B cell (primary cell): ENCODE results near the gene NACA. TPM values are rescaled to one million over a fixed set of nuclear protein-coding genes. Genes with fewer than 3 reads are reported as not detected.
A peak's percentile ranks its signal among the peaks of the same experiment; 100 is the strongest.

Experiments used
- ATAC-seq: fragments of 200-7000 bp; cut with Tn5 transposase; one replicate; pipeline ENCODE4 v1.10.0; 2021; ENCODE audit warnings: low read depth, mild to moderate bottlenecking, moderate number of reproducible peaks, moderate library complexity
- CTCF ChIA-PET: fragments of 350-600 bp; sonication (Branson Sonifier 250); formaldehyde crosslinking; loops from one replicate; lab custom pipeline; 2021; ENCODE audit warnings: antibody characterized with exemption, inconsistent platforms; lab: Charles Lee
- POLR2A ChIA-PET: fragments of 350-600 bp; sonication (Branson Sonifier 250); formaldehyde crosslinking; loops from one replicate; lab custom pipeline; 2021; ENCODE audit warnings: antibody characterized with exemption; lab: Charles Lee
- DNase-seq: peaks from one replicate; pipeline ENCODE4 v3.0.0; 2013
- H2AFZ ChIP-seq: 2 replicates; pipeline ENCODE4 v1.6.1; 2012; ENCODE audit warnings: mild to moderate bottlenecking, low read depth, low read length; ENCODE audit not compliant: insufficient read depth, poor library complexity, severe bottlenecking
- H3K27ac ChIP-seq, 2 donors: 1 replicate in 1 of 2; 2 replicates in 1 of 2; pipeline ENCODE4 v1.5.1; 2012 to 2013; ENCODE audit warnings: low read length in 2 of 2, mild to moderate bottlenecking in 2 of 2, moderate library complexity in 1 of 2
- H3K27me3 ChIP-seq, 4 experiments: fragments of 200-600 bp in 1 of 4; sonication (generic) in 1 of 4; replicated peaks in 1 of 4; 1 replicate in 2 of 4; 2 replicates in 2 of 4; pipeline versions ENCODE4 v1.6.1 to v1.7.0; 2013 to 2016; ENCODE audit warnings: low read length in 3 of 4, mild to moderate bottlenecking in 2 of 4, mixed read lengths in 1 of 4, moderate library complexity in 1 of 4; ENCODE audit not compliant: insufficient read depth in 4 of 4, control insufficient read depth in 3 of 4; ENCODE audit errors: control extremely low read depth in 1 of 4
- H3K36me3 ChIP-seq, 2 experiments: replicated peaks in 1 of 2; 1 replicate in 1 of 2; 2 replicates in 1 of 2; pipeline versions ENCODE4 v1.6.1 to v1.7.1; 2013; ENCODE audit warnings: low read length in 1 of 2; ENCODE audit not compliant: insufficient read depth in 2 of 2, control insufficient read depth in 1 of 2; ENCODE audit errors: control extremely low read depth in 1 of 2, extremely low read depth in 1 of 2
- H3K4me1 ChIP-seq, 2 donors: fragments of 200-600 bp in 1 of 2; sonication (generic) in 1 of 2; 1 replicate in 1 of 2; 2 replicates in 1 of 2; pipeline versions ENCODE4 v1.5.1 to v1.6.1; 2013 to 2017; ENCODE audit warnings: low read length in 2 of 2; ENCODE audit not compliant: control insufficient read depth in 2 of 2, insufficient read depth in 2 of 2
- H3K4me2 ChIP-seq: replicated peaks from 2 replicates; pipeline ENCODE3; 2012; ENCODE audit warnings: mild to moderate bottlenecking, low read depth, low read length; ENCODE audit not compliant: poor library complexity, severe bottlenecking
- H3K4me3 ChIP-seq, 5 experiments: fragments of 200-600 bp in 1 of 5; sonication (generic) in 1 of 5; 1 replicate in 3 of 5; 2 replicates in 2 of 5; pipeline versions ENCODE4 v1.5.1 to v1.7.0; 2011 to 2016; ENCODE audit warnings: low read length in 4 of 5, mild to moderate bottlenecking in 4 of 5, low read depth in 2 of 5, control low read depth in 1 of 5, moderate library complexity in 1 of 5; ENCODE audit not compliant: insufficient read depth in 1 of 5; ENCODE audit errors: control extremely low read depth in 1 of 5, extremely low read depth in 1 of 5
- H3K79me2 ChIP-seq: fragments of 200-600 bp; sonication (generic); one replicate; pipeline ENCODE4 v1.6.0; 2016; ENCODE audit warnings: low read length; ENCODE audit not compliant: control insufficient read depth, insufficient read depth
- H3K9ac ChIP-seq: fragments of 200-600 bp; sonication (generic); 2 replicates; pipeline ENCODE4 v1.6.1; 2017; ENCODE audit warnings: mild to moderate bottlenecking, low read length, moderate library complexity
- H3K9me3 ChIP-seq, 3 donors: one replicate each; pipeline versions ENCODE4 v1.6.1 to v1.7.1; 2013; ENCODE audit warnings: low read length in 2 of 3; ENCODE audit not compliant: control insufficient read depth in 2 of 3, insufficient read depth in 1 of 3; ENCODE audit errors: control extremely low read depth in 1 of 3
- H4K20me1 ChIP-seq: 2 replicates; pipeline ENCODE4 v1.6.0; 2012; ENCODE audit warnings: mild to moderate bottlenecking, low read length; ENCODE audit not compliant: insufficient read depth, control insufficient read depth, poor library complexity, severe bottlenecking
- H3K27ac Mint-ChIP-seq: one replicate; pipeline ENCODE4 v1.8.0; 2021; ENCODE audit warnings: mixed read lengths
- H3K27me3 Mint-ChIP-seq: one replicate; pipeline ENCODE4 v1.8.0; 2021; ENCODE audit warnings: mixed read lengths
- H3K4me1 Mint-ChIP-seq: one replicate; pipeline ENCODE4 v1.8.0; 2021; ENCODE audit warnings: mixed read lengths
- H3K4me3 Mint-ChIP-seq: one replicate; pipeline ENCODE4 v1.8.0; 2021; ENCODE audit warnings: mixed read lengths
- H3K9me3 Mint-ChIP-seq: one replicate; pipeline ENCODE4 v1.8.0; 2022; ENCODE audit warnings: mixed read lengths; ENCODE audit not compliant: insufficient read depth
- CTCF ChIP-seq: fragments of 200-600 bp; IDR thresholded peaks from one replicate; pipeline ENCODE4 v1.8.0; 2022; ENCODE audit warnings: antibody characterized with exemption, mild to moderate bottlenecking
- EZH2 ChIP-seq: IDR thresholded peaks from 2 replicates; pipeline ENCODE4 v1.6.1; 2012; ENCODE audit warnings: borderline replicate concordance, low read depth, mild to moderate bottlenecking, moderate library complexity, low read length; ENCODE audit not compliant: insufficient read depth, poor library complexity, severe bottlenecking
- WGBS: methylation state at CpG from one replicate; pipeline ENCODE4 v1.1.5; 2013; ENCODE audit warnings: missing lambda C conversion rate; ENCODE audit not compliant: insufficient coverage; 5-methylcytosine and 5-hydroxymethylcytosine counted together
- intact Hi-C: fragments of 100-400 bp; cut with micrococcal nuclease; formaldehyde crosslinking; loops from one replicate; pipeline ENCODE4 v1.10.0; 2022
- polyA plus RNA-seq: library from polyadenylated mRNA; depleted of rRNA; stranded (reverse); fragments of >200 nt; gene quantifications from 2 replicates; pipeline ENCODE4 v1.2.3, GENCODE V29; 2012
- total RNA-seq, 2 donors: library from RNA; stranded (reverse); fragments of 120-200 nt in 1 of 2; gene quantifications; 1 replicate in 1 of 2; 2 replicates in 1 of 2; pipeline versions ENCODE4 v1.2.3 to v1.2.4, GENCODE V29; 2013 to 2022

NACA gene
- total and polyA plus RNA-seq, 2 donors (not counting 1 experiment from before 2014, with no cell fraction given) = 1,076 to 1,127 TPM

- Histone ChIP-seq H3K79me2 (peaks cover 85% of the 10 kb centered on the region), H3K9me3 (no peaks in the 10 kb centered on the region), H4K20me1 (peaks cover 54% of the 10 kb centered on the region), H3K36me3 (peaks cover 0 to 16% of the 10 kb centered on the region in 2 experiments), H3K9ac (peak overlapping the region; percentile 63), H3K4me1 (peaks cover 31 to 50% of the 10 kb centered on the region in 2 donors), H2AFZ (no peak overlapping the region), H3K4me3 (peak overlapping the region in 3 of 5 experiments; percentile 25 to 64 (median 38)), H3K27me3 (no peaks in the 10 kb centered on the region), H3K4me2 (peak overlapping the region; percentile 80), H3K27ac (peak overlapping the region; percentile 95)
- ChIA-PET POLR2A (interaction anchor here (0.6 to 1.3 kb wide), 5 partner anchors 26 to 56 kb away, joined by 3 to 6 read pairs (median 4); no protein-coding TSS in a partner anchor), CTCF (interaction anchor here (0.6 to 2.2 kb wide), 4 partner anchors 49 to 171 kb away, joined by 3 to 11 read pairs (median 6); no protein-coding TSS in a partner anchor)
- no peaks in the 10 kb centered on the region for H3K27me3 Mint-ChIP-seq
- no peak for ATAC-seq
- peak; percentile 32 for DNase-seq
- intact Hi-C loops = loop anchor here (5.0 kb wide), 3 partner anchors 198 to 758 kb away; partner anchors contain the start of genes GLS2, PYM1 and RPS26
- H3K9me3 Mint-ChIP-seq = no peaks in the 10 kb centered on the region
- WGBS = 20% methylated on average over 1 of the region's 8 CpGs
- no peak for TF ChIP-seq CTCF
- TF ChIP-seq EZH2 = no peak
- H3K4me1 Mint-ChIP-seq = peaks cover 50% of the 10 kb centered on the region
- H3K4me3 Mint-ChIP-seq = peak overlapping the region; percentile 65
- peak overlapping the region; percentile 91 for H3K27ac Mint-ChIP-seq
These were observed 40.2 kb downstream of the NACA start for GRCh38 chr12:56684745-56685359.

- Mint-ChIP-seq H3K27ac (peak overlapping the region; percentile 50), H3K4me3 (peak overlapping the region; percentile 59), H3K9me3 (no peaks in the 10 kb centered on the region), H3K4me1 (peaks cover 57% of the 10 kb centered on the region), H3K27me3 (no peaks in the 10 kb centered on the region)
- no peak for DNase-seq
- Histone ChIP-seq H3K4me2 (no peak overlapping the region), H2AFZ (no peak overlapping the region), H4K20me1 (peaks cover 72% of the 10 kb centered on the region), H3K9me3 (no peaks in the 10 kb centered on the region), H3K4me3 (no peak overlapping the region), H3K27ac (peak overlapping the region in 1 of 2 donors; percentile 24), H3K79me2 (peaks cover 100% of the 10 kb centered on the region), H3K36me3 (peaks cover 0 to 27% of the 10 kb centered on the region in 2 experiments), H3K4me1 (peaks cover 28 to 44% of the 10 kb centered on the region in 2 donors), H3K9ac (no peak overlapping the region), H3K27me3 (no peaks in the 10 kb centered on the region)
- no peak for TF ChIP-seq EZH2
- no peak for TF ChIP-seq CTCF
- CTCF ChIA-PET = no interaction called here
- no peak for ATAC-seq
- WGBS = 85% methylated on average over 3 of the region's 6 CpGs
- POLR2A ChIA-PET = interaction anchor here (0.7 to 1.0 kb wide), 2 partner anchors 12 to 212 kb away, joined by 3 read pairs; no protein-coding TSS in a partner anchor
- intact Hi-C loops = no loop called here
These were observed 42.8 kb downstream of the NACA start for GRCh38 chr12:56682323-56682722.
